Ammon's horn (tissue), 1 donor: ENCODE measurements around the gene NEIL1.
"Not testable (repeated sequence)": the region's sequence is repeated elsewhere in the genome, so short reads cannot be mapped to it uniquely, and the experiment has no call there.

ENCODE experiments used
- DNase-seq: peaks from one replicate; pipeline ENCODE4 v3.0.0-alpha.2; 2016; ENCODE audit warnings: low spot score

The NEIL1 gene

GRCh38 chr15:75380773-75381172 lies 33.9 kb downstream of the NEIL1 start:
- no peak for DNase-seq

- DNase-seq, result not testable (repeated sequence)
Measured at GRCh38 chr15:75383986-75384385, 37.1 kb downstream of the NEIL1 start.

- no peak for DNase-seq
Measured at GRCh38 chr15:75389791-75390382, 43.0 kb downstream of the NEIL1 start.

- no peak for DNase-seq
Measured at GRCh38 chr15:75397494-75397893, 50.7 kb downstream of the NEIL1 start.

- DNase-seq, result no peak
Measured at GRCh38 chr15:75403892-75404291, 57.1 kb downstream of the NEIL1 start.
